ENCODE measurements around the gene KRTAP3-1. TPM values are rescaled to one million over a fixed set of nuclear protein-coding genes. Genes with fewer than 3 reads are reported as not detected.
"Not testable (repeated sequence)": the region's sequence is repeated elsewhere in the genome, so short reads cannot be mapped to it uniquely, and the experiment has no call there.

KRTAP3-1 gene
- total RNA-seq, 2 experiments from 2014 or later, result not detected

- no peaks in the 10 kb centered on the region for H3K9me3 ChIP-seq (ENCODE audit: control insufficient read depth in 1 of 2, insufficient read depth in 1 of 2, low read length in 2 of 2)
- Mint-ChIP-seq H3K27me3 (peaks cover 53% of the 10 kb centered on the region), H3K36me3 (ENCODE audit: low read depth) (no peaks in the 10 kb centered on the region), H3K27ac (no peak overlapping the region), H3K4me3 (no peak overlapping the region), H3K9me3 (no peaks in the 10 kb centered on the region), H3K4me1 (ENCODE audit: low read depth) (no peaks in the 10 kb centered on the region)
- no peaks in the 10 kb centered on the region for H3K36me3 ChIP-seq (ENCODE audit: insufficient read depth, low read length)
- ATAC-seq (ENCODE audit: poor library complexity), result no peak
- H3K4me1 ChIP-seq (ENCODE audit: insufficient read depth, low read length), result no peaks in the 10 kb centered on the region
- TF ChIP-seq CTCF (IDR thresholded peaks at IDR 0.05), result no peak
- ChIA-PET CTCF (no interaction called here), POLR2A (no interaction called here)
- no peak for DNase-seq
- peaks cover 7 to 12% of the 10 kb centered on the region in 2 experiments for H3K27me3 ChIP-seq (ENCODE audit: control insufficient read depth in 1 of 2, insufficient read depth in 2 of 2, low read length in 2 of 2)
- no peak overlapping the region for H3K4me3 ChIP-seq (ENCODE audit: low read length)
- H3K27ac ChIP-seq (ENCODE audit: low read depth in 1 of 2, low read length in 2 of 2), result no peak overlapping the region
- intact Hi-C loops (cut with DNase I, micrococcal nuclease), result no loop called here
Measured at GRCh38 chr17:41002814-41003213, 6.1 kb downstream of the KRTAP3-1 start.

- intact Hi-C loops (cut with DNase I, micrococcal nuclease), result no loop called here
- no peak for DNase-seq
- ATAC-seq (ENCODE audit: poor library complexity), result no peak
- H3K27me3 Mint-ChIP-seq, result peaks cover 62% of the 10 kb centered on the region
- Histone ChIP-seq H3K4me1 (ENCODE audit: insufficient read depth, low read length) (no peaks in the 10 kb centered on the region), H3K36me3 (ENCODE audit: insufficient read depth, low read length) (no peaks in the 10 kb centered on the region), H3K27me3 (ENCODE audit: control insufficient read depth in 1 of 2, insufficient read depth in 2 of 2, low read length in 2 of 2) (peaks cover 13 to 19% of the 10 kb centered on the region in 2 experiments), H3K27ac (ENCODE audit: low read depth in 1 of 2, low read length in 2 of 2) (no peak overlapping the region), H3K4me3 (ENCODE audit: low read length) (no peak overlapping the region), H3K9me3 (ENCODE audit: control insufficient read depth in 1 of 2, insufficient read depth in 1 of 2, low read length in 2 of 2) (no peaks in the 10 kb centered on the region)
- H3K9me3 Mint-ChIP-seq, result no peaks in the 10 kb centered on the region
- H3K4me3 Mint-ChIP-seq, result no peak overlapping the region
- no peaks in the 10 kb centered on the region for H3K36me3 Mint-ChIP-seq (ENCODE audit: low read depth)
- no peaks in the 10 kb centered on the region for H3K4me1 Mint-ChIP-seq (ENCODE audit: low read depth)
- no peak for TF ChIP-seq CTCF (IDR thresholded peaks at IDR 0.05)
- no peak overlapping the region for H3K27ac Mint-ChIP-seq
- ChIA-PET CTCF (no interaction called here), POLR2A (no interaction called here)
Measured at GRCh38 chr17:41001795-41002194, 7.1 kb downstream of the KRTAP3-1 start.

GRCh38 chr17:40999563-40999962 lies 9.4 kb downstream of the KRTAP3-1 start, which contains the start of gene KRTAP3-2:
Gene KRTAP3-2, minus strand, starts transcription at chr17:40999906. Its CDS starts 53 bp downstream, at chr17:40999853.
- CTCF ChIA-PET; H3K4me3 ChIP-seq (ENCODE audit: low read length); DNase-seq; H3K9me3 ChIP-seq (ENCODE audit: control insufficient read depth in 1 of 2, insufficient read depth in 1 of 2, low read length in 2 of 2); POLR2A ChIA-PET; H3K4me1 Mint-ChIP-seq (ENCODE audit: low read depth); H3K9me3 Mint-ChIP-seq; ATAC-seq (ENCODE audit: poor library complexity); intact Hi-C loops (cut with DNase I, micrococcal nuclease); H3K36me3 Mint-ChIP-seq (ENCODE audit: low read depth); H3K27ac Mint-ChIP-seq; H3K36me3 ChIP-seq (ENCODE audit: insufficient read depth, low read length); H3K4me1 ChIP-seq (ENCODE audit: insufficient read depth, low read length); H3K4me3 Mint-ChIP-seq; H3K27ac ChIP-seq (ENCODE audit: low read depth in 1 of 2, low read length in 2 of 2): not testable (repeated sequence)
- peaks cover 18 to 31% of the 10 kb centered on the region in 2 experiments for H3K27me3 ChIP-seq (ENCODE audit: control insufficient read depth in 1 of 2, insufficient read depth in 2 of 2, low read length in 2 of 2)
- peaks cover 75% of the 10 kb centered on the region for H3K27me3 Mint-ChIP-seq

- Histone ChIP-seq H3K36me3 (ENCODE audit: insufficient read depth, low read length) (no peaks in the 10 kb centered on the region), H3K27ac (ENCODE audit: low read depth in 1 of 2, low read length in 2 of 2) (no peak overlapping the region), H3K27me3 (ENCODE audit: control insufficient read depth in 1 of 2, insufficient read depth in 2 of 2, low read length in 2 of 2) (peaks cover 18 to 38% of the 10 kb centered on the region in 2 experiments), H3K4me3 (ENCODE audit: low read length) (no peak overlapping the region), H3K9me3 (ENCODE audit: control insufficient read depth in 1 of 2, insufficient read depth in 1 of 2, low read length in 2 of 2) (no peaks in the 10 kb centered on the region), H3K4me1 (ENCODE audit: insufficient read depth, low read length) (no peaks in the 10 kb centered on the region)
- no peaks in the 10 kb centered on the region for H3K36me3 Mint-ChIP-seq (ENCODE audit: low read depth)
- peaks cover 75% of the 10 kb centered on the region for H3K27me3 Mint-ChIP-seq
- no peaks in the 10 kb centered on the region for H3K9me3 Mint-ChIP-seq
- no peak for TF ChIP-seq CTCF (IDR thresholded peaks at IDR 0.05)
- H3K27ac Mint-ChIP-seq, result no peak overlapping the region
- H3K4me3 Mint-ChIP-seq, result no peak overlapping the region
- ChIA-PET CTCF (no interaction called here), POLR2A (no interaction called here)
- DNase-seq (no peak), ATAC-seq (ENCODE audit: poor library complexity) (no peak)
- H3K4me1 Mint-ChIP-seq (ENCODE audit: low read depth), result no peaks in the 10 kb centered on the region
- intact Hi-C loops (cut with DNase I, micrococcal nuclease), result no loop called here
Measured at GRCh38 chr17:40997361-40997760, 11.6 kb downstream of the KRTAP3-1 start.
